Measurements from ENCODE around the gene ENO1.
"Not testable (repeated sequence)": the region's sequence is repeated elsewhere in the genome, so short reads cannot be mapped to it uniquely, and the experiment has no call there.

ENO1 gene

DNA sequence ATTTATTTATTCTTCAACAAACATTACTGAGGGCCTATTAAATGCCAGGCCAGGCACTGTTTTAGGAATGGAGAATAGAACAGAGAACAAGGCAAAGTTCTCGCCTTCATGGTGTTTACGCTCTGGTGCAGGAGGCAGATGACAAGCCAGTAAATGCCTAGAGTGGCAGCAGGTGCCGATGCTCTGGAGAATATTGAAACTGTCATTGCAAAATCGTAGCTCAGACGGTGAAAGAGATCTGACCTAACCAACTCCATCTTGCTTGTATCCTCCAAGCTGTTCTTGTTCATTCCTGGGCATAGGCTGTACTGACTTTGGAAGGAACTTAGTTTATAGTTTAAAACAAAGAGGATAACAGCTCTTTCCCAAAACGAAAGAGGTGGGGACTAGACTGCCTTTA lies 13.5 kb upstream of the ENO1 start:
- DNase-seq, result no peak

DNA sequence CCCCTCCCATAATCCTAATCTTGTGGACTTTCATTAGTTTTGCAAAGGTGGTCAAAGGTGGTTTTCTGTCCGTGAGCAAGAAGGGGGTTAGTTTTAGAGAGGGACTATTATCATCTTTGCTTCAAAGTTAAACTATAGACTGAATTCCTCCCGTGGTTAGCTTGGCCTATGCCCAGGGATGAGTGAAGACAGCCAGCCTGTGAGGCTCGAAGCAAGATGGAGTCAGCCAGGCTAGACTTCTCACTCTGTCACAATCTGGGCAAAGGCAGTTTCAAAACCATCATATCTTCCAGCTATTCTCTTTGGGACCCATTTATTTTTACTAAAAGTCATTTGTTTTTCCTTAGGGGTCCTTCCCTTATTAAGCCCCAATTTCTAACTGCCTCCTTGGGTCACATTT lies 12.9 kb upstream of the ENO1 start:
- DNase-seq, result no peak

DNA sequence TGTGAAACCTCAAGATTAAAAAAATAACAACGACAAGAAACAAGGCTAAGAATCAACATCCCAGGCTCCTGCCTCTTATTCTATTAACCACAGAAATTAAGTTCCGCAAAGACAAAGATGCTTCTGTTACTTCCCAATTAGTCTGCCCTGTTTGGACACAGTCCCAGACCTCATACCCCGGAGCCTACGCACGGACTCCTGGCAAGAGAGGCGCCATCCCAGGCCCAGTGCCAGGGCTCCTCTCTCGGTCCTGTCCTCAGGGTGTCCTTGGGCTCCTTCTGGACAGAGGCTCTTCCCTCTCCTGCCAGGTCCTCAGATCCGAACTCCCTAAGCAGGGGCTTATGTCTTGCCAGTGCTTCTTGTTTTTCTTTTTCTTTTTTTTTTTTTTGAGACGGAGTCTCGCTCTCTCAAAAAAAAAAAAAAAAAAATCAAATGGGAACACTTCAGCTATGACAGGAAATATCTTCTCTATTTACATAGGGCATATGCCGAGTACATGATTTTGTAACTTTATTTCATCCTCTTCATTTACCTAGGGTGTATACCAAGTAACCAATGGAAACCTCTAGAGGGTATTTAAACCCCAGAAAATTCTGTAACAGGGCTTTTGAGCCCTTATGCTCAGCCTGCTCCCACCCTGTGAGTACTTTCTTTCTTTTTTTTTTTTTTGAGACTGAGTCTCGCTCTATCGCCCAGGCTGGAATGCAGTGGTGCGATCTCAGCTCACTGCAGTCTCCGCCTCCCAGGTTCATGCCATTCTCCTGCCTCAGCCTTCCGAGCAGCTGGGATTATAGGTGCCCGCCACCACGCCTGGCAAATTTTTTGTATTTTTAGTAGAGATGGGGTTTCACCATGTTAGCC lies 11.7 kb upstream of the ENO1 start:
- peak; percentile 84 for DNase-seq

DNA sequence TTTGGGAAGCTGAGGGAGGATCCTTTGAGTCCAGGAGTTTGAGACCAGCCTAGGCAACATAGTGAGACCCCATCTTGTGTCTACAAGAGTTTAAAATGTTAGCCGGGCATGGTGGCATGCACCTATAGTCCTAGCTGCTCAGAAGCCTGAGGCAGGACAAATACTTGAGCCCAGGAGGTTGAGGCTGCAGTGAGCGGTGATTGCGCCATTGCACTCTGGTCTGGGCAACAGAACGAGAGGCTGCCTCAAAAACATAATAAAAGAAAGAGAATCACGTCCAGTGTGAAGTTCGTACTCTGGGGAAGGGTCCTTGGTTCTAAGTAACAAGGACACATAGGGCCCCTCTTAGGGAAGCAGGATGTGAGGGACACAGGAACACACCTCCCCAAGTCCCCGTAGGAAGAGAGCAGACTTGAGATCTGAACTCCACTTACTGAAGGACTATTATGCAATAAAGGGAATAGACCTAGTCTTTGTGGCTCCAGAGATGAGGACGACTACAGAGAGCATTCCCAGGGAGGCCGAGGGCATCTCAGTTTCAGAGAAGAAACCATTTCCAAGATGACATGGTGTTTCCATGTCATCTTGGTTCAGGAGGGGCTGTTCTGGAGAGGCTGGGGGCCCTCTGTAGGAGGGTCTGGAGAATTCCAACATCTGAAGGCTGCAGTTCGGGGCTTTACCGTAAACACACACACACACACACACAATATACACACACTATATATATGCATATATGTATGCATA lies 10.8 kb upstream of the ENO1 start:
- DNase-seq, result no peak

DNA sequence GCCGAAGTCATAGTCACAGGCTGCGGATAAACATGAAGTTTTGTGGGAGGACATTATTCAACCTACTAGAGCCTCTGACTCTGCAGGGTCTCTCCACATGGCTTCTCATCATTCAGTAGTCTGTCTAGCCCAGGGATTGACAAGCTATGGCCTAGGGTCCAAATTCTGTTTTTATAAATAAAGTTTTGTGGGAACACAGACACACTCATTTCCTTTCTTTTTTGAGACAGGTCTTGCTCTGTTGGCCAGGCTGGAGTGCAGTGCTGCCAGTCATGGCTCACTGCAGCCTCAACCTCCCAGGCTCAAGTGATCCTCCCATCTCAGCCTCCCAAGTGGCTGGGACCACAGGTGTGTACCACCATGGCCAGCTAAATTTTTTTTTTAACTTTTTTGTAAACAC lies 8.1 kb upstream of the ENO1 start:
- DNase-seq, result no peak

DNA sequence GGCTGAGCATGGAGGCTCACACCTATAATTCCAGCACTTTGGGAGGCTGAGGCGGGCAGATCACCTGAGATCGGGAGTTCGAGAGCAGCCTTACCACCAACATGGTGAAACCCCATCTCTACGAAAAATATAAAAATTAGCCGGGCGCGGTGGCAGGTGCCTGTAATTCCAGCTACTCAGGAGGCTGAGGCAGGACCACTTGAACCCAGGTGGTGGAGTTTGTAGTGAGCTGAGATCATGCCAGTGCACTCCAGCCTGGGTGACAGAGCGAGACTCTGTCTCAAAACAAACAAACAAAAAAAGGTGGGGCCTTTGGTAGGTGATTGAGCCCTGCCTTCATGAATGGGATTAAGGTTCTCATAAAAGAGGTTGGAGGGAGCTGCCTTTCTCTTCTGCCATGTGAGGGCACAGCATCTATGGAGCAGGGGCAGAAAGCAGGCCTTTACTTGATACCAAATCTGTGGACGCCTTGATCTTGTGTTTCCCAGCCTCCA lies 7.6 kb upstream of the ENO1 start:
- not testable (repeated sequence) for DNase-seq

DNA sequence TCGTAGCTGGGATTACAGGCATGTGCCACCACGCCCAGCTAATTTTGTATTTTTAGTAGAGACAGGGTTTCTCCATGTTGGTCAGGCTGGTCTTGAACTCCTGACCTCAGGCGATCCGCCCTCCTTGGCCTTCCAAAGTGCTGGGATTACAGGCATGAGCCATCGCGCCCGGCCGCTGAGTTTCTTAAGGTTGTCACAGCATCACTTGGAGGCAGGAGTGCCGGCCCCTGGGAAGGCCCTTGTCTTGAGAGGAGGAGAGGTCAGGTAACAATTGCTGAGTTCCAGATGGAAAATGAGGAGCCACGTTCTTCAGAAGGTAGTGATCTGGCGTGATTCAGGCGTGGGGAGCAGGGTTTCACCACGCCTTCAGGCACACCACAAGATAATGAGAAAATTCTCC lies 5.6 kb upstream of the ENO1 start:
- DNase-seq, result not testable (repeated sequence)

DNA sequence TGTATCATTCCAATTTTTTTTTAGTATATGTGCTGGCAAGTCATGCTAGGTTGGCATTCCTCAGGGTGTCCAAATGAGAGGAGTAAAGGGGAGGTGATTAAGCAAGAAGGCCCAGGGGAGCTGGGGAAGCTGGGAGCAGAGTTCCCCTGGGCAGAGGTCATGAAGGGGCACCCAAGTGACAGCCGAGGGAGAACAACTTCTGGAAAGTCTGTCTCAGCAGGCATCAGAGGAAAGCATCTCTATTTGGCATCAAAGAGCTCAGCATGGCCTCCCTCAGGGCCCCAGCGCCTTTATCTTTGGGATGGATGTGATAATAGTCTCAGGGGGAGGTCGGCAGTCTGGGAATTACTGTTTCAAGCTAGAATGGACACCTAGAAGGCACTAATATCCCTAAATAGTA lies 5.0 kb upstream of the ENO1 start:
- no peak for DNase-seq

DNA sequence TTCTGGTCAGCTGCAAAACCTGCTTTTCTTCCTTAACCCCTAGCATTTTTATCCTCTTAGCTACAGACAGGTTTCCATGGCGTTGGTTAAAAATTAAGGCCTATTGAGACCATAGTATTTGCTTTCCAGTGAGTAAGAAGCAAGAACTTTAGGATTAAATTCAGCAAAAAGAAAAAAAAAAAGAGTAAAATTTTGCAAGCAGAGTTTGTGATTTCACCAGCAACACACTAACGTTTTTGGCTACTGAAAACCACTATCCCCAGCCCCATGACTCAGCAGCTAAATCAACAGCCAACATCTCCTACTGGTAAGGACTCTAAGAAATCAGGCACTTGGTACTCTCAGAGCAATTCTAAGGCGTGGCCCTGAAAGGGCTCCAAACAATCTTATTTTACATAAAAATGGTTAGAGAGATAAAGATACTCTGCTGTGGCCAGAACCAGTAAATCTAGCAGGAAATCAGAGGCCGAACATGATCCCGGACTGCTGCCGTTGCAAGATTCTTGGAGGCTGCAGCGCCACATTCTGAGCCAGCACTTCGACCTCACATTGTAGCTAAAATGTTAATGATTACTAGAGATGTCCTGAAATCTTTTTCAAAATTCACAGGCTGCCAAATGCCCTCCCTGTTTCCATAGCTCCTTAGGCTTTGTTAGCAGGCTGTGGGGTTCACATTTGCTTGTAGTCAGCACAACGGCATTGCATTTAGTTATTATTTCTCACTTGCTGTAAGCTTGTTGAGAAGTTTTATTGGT lies 1.6 kb upstream of the ENO1 start:
- DNase-seq, result peak; percentile 56

DNA sequence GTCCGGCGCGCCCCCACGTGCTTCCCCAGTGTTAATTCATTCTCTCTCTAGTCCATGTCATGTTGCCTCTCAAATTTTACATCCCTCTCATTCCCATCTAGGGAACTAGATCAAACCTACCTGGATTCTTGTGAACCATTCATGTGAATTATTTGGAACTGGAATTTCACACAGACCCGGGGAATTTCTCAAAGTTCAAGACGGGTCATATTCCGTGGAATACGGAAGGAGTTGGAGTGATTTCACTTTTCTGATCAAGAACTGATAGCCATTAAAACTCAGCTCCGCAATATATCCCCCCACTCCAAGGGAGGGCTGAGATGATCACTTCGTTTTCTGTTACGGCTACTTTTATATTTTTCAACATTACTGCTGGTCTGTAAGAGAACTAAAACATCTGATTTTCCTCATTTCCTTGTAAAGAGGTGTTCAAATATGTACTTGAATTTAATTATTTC lies 1.0 kb upstream of the ENO1 start:
- DNase-seq, result no peak

DNA sequence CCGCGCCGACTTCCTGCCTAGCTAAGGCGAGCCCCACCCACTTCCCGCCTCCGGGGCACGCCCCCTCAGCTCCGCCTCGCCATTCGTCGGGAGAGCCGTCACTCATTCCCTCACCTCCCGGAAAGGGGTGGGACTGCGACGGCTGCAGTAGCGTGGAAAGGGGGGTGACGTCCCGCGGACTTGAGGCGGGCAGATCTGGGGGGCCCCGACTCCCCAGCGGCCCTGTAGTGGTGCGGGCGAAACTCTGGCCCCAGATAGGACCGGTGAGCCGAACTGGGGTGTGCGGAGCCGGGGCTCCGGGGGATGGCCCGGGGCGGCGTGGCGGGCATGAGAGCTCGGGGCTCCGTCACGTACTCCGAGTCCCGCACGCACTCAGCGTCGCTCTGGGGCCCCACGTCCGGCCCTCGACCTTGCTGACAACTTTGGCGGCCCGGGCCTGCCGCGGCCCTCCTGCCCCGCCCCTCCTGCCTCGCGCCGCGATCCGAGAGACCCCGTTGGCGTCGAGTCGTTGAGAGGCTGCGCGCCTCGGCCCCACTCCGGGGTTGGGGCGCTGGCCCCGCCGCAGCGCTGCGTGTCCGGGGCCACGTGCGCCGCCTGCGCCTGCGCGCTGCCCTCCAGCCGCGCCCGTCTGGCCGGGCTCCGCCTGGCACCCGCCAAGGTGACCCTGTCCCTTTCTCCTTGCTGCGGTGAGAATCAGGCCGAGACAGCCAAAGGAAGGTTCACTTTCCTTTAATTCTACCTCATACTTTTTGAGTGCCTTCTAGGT lies 395 bp upstream of the ENO1 start:
- DNase-seq, result peak; percentile 100

DNA sequence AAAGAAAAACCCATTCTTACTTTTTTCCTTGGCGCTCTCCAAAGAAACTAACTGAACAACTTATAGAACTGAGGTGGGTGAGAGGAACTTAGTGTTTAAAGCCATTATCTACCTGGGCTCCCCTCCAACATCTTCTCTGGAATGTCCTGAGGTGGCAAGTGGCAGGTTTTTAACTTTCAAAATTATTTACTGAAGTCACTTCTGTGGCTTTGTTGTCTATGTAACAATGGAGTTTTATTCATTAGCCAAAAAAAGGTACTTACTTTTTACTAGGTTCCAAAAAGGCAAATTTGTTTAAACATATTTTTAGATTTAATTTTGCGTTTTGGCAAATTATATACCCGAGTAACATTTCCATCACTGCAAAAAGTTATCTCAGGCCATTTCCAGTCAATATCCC lies 2.4 kb downstream of the ENO1 start:
- DNase-seq, result no peak

DNA sequence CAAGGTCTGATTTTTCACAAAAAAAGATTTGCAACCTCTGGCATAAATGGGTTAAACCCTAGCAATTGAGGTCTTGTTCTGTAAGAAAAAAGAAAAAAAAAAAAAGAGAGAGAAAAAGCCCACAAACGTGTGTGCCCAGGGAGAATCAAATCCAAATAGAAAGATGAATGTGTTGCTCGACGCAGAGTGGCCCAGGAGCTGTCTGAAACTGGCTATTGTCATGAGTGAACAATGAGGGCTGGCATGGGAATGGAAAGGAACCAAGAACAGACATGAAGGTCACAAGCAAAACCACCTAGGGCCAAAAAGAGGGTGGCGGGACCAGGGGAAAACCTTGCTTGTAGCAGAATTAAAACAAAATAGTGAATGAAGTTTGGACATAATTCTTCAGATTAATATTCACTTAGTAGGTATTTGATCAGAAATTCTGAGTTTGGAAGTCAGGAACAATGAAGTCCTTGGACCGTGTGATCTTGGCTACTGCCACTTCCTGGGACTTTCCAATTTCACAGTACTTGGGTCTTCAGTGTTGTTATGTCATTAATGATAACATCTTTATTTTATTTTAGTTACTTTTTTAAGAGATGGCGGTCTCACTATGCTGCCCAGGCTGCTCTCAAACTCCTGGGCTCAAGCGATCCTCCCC lies 3.1 kb downstream of the ENO1 start:
- DNase-seq, result no peak

DNA sequence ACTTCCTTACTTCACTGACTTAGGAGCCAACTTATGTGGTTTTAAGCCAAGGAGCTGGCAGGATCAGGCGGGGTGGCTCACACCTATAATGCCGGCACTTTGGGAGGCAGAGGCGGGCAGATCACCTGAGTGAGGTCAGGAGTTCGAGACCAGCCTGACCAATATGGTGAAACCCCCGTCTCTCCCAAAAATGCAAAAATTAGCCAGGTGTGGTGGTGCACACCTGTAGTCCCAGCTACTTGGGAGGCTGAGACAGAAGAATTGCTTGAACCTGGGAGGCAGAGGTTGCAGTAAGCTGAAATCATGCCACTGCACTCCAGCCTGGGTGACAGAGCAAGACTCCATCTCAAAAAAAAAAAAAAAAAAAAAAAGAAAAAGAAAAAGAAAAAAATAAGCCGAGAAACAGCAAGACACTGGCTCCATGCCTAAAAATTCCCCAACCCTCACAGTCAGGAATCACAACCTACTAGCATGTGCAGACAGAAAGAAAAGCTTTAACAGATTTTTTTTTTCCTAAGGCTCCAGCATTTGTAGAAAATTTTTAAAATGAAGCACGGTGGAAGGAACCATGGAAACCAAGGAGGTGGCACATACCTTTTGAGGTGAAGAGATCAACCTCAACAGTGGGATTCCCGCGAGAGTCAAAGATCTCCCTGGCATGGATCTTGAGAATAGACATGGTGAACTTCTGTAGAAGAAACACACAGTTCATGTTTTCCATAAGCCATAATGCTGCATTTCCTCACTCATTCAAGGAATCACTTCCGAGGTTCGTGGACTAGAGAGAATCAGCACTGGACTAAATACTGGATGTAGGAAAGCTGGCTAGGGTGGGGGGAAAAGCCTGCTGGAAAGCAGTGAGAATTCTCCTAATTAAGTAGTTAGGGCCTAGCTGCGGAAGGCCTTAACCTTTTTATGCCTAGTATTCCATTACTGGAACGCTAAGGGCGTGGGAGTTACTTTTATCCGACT lies 4.0 kb downstream of the ENO1 start:
- no peak for DNase-seq

DNA sequence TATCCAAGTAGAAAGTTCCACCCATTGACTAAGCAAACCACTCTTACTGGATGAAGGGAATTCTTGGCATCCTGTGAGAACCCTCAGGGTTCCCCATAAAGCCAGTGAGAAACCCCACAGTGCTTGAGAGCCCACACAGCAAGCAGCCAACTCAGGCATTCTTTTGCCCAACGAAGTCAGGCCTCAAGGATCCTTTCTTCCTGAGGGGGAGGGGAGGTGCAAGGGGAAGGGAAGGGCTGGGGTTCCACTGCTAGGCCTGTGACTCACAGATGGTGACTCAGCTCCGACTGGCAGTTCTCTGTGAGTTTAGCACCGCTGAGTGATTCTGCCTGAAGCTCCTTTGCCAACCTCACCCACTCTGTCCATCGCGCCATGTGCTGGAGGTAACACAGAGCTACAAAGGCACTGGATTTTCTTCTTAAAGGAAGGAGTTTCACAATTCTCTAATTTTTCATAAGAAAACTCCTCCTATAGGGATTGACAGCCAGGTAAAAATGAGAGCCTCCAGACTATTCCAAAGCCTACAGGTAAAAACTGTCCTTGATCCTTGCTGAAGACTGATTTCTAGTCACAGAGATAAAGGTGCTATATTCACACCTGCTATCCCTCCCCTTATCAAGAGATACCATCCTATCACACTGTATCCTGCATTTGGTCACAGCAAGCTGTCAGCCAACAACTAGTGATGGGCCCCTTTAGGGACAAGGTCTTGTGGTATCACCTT lies 4.8 kb downstream of the ENO1 start:
- no peak for DNase-seq

DNA sequence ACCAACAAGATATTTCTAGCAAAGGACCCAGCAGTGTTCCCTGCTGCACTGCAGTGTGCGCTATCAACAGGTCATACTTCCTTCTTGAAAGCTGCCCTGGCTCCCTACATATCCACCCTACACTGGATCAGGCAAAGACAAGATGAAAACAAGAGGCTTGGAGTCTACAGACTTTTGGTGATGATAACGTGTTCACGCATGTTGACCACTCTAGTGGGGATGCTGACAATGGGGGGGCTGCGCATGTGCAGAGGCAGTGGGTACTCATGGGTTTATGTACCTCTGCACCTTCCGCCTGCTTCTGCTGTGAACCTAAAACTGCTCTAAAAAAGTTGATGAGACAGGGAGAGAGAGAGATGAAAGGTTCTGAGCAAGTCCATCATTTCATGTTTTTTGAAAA lies 5.5 kb downstream of the ENO1 start:
- DNase-seq, result no peak

DNA sequence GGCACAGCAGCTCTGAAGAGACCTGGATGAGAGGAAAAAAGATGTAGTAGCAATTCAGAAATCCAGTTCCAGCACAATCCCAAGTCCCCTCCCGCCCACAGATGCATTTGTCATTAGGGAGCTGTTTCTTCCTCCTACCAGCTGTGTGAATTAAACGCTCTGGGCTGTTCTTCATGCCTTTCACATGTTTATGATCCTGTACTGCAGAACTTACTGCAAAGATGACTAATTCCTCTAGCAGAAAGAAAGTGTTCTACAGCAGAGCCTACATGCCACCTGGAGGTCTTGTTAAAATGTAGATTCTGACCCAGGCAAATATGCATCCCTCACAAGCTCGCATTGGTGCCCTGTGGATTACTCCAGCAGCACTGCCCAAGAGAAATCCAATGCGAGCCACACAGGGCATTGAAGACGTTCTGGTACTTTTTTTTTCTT lies 6.5 kb downstream of the ENO1 start:
- no peak for DNase-seq

DNA sequence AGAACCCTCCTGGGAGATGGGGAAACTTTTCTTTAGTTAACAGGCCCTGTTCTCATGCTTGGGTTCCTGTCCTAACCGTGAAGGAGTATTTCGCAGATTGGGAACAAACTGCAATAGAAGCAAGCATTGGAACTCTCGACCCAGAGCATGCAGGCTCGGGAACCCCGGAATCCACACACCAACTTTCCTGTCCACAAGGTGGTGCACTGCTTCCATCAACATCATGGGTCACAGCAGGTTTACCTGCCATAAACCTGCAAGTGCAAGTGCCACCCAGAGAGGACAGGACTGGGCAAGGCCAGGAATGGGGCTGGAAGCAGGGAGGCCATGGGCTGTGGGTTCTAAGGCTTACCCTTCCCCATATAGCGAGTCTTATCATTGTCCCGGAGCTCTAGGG lies 6.9 kb downstream of the ENO1 start:
- no peak for DNase-seq

DNA sequence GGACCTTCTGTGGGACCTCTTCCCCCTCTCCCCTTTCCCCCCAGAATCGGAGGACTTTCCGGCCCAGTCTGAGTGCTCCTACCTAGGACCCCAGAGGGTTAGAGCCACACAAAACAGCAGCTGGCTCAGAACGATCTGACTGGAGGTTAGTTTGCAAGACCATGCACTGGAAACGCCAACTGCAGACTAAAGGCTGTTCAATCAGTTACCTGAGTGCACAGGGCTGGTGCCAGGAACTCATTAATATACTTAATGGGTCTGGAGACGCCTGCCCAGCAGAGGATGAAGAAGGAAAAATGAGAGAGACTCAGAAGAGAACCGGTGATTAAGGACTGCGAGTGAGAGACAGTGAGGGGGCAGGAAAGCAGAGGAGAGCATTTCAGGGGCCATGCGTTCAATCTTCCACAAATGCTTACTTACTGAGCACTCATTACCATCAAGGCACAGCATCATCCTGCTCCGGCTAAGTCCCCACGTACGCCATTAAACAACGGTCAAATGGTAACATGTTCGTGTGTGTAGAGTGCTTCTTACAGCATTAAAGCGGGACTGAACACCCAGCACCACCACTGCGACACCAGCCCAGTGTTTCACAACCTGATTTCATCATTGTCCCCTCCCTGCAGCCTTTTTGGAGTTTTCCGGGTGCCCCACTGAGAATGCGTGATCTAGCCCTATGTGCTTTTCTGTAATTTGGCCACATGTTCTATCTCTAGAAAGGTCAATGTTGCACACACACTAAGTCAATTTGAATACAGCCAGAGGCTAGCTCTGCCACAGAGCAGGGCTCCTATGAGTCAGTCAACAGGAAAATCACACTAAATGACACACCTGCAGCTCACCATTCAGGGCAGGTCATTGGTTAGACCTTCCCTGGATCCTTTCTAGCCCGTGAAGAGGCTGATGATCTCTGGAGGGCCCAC lies 7.6 kb downstream of the ENO1 start:
- no peak for DNase-seq

Data from right forelimb (tissue), 1 donor.